Muscle layer of colon (tissue), 2 donors: ENCODE results near the gene AGPAT4.

Experiments
- H3K27ac ChIP-seq: one replicate; pipeline ENCODE4 v1.7.0; 2013; ENCODE audit warnings: low read depth, mild to moderate bottlenecking, low read length, moderate library complexity
- H3K27me3 ChIP-seq, 2 donors: one replicate each; pipeline ENCODE4 v1.7.0; 2013; ENCODE audit warnings: low read length in 2 of 2, mild to moderate bottlenecking in 2 of 2; ENCODE audit not compliant: insufficient read depth in 2 of 2, control insufficient read depth in 1 of 2
- H3K36me3 ChIP-seq: one replicate; pipeline ENCODE4 v1.7.0; 2013; ENCODE audit warnings: mild to moderate bottlenecking, low read length; ENCODE audit not compliant: insufficient read depth
- H3K4me1 ChIP-seq: one replicate; pipeline ENCODE4 v1.7.0; 2013; ENCODE audit warnings: mild to moderate bottlenecking, low read length; ENCODE audit not compliant: insufficient read depth
- H3K4me3 ChIP-seq, 2 donors: one replicate each; pipeline ENCODE4 v1.7.0; 2013; ENCODE audit warnings: low read length in 2 of 2, low read depth in 1 of 2, mild to moderate bottlenecking in 1 of 2, moderate library complexity in 1 of 2
- H3K9ac ChIP-seq: one replicate; pipeline ENCODE4 v1.7.0; 2013; ENCODE audit warnings: low read length
- H3K9me3 ChIP-seq: one replicate; pipeline ENCODE4 v1.7.0; 2013; ENCODE audit warnings: mild to moderate bottlenecking, low read length
- donor health status: abdominal sarcoma.
- donor health status: Adenocarcinoma of cecum.

The AGPAT4 gene

DNA sequence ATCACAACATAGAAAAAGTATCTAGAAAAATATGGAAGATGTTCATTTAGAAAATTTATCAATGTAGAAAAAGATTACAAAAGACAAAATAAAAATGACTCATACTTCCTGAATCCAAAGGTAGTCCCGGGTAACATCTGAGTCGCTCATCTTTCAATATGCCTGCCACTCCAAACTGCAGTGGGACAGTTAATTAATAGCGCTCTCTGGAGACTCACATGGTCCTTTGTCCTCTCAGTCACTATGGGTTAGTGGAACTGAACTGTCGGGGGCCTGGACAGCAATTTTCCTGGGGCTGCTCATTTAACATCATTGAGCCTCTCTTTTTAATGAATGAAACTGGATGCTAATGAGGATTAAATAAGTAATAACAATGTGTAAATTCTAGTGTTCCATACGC lies 178.9 kb downstream of the AGPAT4 start:
- Histone ChIP-seq H3K4me3 (no peak overlapping the region), H3K9ac (no peak overlapping the region), H3K4me1 (no peaks in the 10 kb centered on the region), H3K36me3 (peaks cover 49% of the 10 kb centered on the region), H3K27me3 (no peaks in the 10 kb centered on the region), H3K9me3 (no peaks in the 10 kb centered on the region), H3K27ac (no peak overlapping the region)

DNA sequence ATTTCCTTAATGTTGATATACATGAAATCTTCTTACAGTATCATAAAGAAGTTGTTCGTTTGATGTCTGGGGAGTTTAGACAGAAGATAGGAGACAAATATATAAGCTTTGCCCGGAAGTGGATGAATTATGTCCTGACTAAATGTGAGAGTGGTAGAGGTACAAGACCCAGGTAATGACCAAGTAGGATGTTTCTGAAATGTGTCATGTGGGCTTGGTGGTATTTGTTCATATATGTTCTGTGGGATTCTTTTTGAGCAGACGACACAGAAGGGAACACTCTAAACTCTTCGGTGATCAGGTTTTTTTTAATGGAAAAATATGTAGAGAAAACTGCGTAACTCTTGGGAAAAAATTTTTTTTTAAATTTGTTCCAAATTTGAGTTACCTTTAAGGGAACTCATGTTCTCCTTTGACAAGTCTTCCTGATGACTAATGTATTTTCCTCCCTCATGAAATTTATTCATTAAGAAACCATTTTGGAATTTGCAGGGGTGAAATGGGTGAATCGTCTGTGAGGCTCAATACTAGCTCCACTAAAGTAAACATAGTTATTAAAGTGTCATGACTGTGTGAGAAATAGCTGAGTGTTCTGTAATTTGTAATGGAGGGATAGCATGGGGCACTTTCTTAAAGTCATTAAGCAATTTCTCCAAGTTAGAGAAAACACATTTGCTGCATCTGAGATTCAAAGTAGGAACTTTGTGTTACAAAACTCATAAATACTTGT lies 181.7 kb downstream of the AGPAT4 start:
- Histone ChIP-seq H3K36me3 (peaks cover 52% of the 10 kb centered on the region), H3K9me3 (no peaks in the 10 kb centered on the region), H3K9ac (no peak overlapping the region), H3K4me1 (no peaks in the 10 kb centered on the region), H3K27ac (no peak overlapping the region), H3K4me3 (no peak overlapping the region), H3K27me3 (no peaks in the 10 kb centered on the region)

DNA sequence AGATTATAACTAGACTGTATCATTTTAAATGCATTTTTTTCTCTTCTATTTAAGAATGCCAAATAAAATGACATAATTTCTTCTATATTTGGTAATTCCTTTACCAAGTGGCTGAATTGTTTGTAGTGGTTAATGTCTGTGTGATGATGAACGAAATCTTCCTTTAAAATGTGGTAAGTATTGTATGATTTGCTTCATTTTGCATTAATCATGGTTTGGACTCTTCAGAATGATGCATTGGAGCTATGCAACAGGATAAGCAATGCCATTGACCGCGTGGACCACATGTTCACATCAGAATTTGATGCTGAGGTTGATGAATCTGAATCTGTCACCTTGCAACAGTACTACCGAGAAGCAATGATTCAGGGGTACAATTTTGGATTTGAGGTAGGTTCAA lies 182.7 kb downstream of the AGPAT4 start:
- Histone ChIP-seq H3K27ac (no peak overlapping the region), H3K27me3 (no peaks in the 10 kb centered on the region), H3K9me3 (no peaks in the 10 kb centered on the region), H3K4me1 (no peaks in the 10 kb centered on the region), H3K36me3 (peaks cover 54% of the 10 kb centered on the region), H3K4me3 (no peak overlapping the region), H3K9ac (no peak overlapping the region)

DNA sequence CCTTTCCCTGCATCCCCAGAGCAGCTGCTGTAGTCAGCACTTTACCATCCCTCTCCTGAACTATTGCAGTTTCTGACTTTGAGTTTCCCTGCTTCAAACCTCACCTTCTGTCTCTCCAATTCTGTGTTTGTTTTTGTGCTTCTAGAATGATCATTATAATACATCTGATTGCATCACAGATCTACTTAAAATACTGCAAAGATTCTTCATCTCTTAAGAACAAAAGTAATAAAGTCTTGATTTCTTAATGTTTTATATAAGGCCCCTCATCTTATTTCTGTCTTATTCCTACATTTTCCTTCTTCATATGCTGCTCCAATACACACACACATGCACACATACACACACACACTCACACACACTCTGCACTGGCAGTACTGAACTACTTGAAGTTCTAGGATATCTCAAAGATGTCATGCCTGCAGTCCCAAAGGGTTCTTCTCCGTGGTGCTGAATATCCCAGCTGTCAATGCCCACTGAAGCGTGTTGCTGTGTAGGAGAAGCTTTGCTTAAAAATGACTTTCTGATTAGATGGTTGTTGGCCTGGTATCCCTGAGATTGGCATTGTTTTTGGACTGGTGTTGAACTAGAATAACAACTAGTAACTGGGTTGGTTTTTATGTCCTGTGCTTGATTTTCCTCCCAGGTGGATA lies 185.1 kb downstream of the AGPAT4 start:
- H3K9me3 ChIP-seq: no peaks in the 10 kb centered on the region
- peaks cover 56% of the 10 kb centered on the region for H3K36me3 ChIP-seq
- H3K27ac ChIP-seq: no peak overlapping the region
- no peaks in the 10 kb centered on the region for H3K4me1 ChIP-seq
- H3K9ac ChIP-seq: no peak overlapping the region
- no peak overlapping the region for H3K4me3 ChIP-seq
- no peaks in the 10 kb centered on the region for H3K27me3 ChIP-seq

DNA sequence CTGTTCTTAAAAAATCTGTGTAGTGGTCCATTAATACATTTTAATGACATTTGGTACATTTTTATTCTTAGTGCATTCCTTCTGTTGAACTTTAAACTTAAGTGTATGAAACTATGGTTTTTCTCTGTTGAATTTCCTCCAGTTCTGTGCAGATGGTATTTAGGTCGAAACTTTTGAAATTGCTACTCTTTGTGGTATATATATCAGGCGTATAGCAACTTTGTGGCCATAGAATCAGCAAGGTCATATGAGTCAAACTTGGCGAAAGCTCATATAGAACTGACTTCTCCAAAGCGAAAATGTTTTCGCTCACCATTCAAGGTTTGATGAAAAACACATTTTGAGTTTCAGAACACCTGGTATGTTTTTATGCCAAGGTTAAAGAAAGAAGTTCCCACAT lies 188.6 kb downstream of the AGPAT4 start:
- Histone ChIP-seq H3K36me3 (peaks cover 71% of the 10 kb centered on the region), H3K27ac (no peak overlapping the region), H3K4me3 (no peak overlapping the region), H3K9ac (no peak overlapping the region), H3K4me1 (no peaks in the 10 kb centered on the region), H3K9me3 (no peaks in the 10 kb centered on the region), H3K27me3 (no peaks in the 10 kb centered on the region)

DNA sequence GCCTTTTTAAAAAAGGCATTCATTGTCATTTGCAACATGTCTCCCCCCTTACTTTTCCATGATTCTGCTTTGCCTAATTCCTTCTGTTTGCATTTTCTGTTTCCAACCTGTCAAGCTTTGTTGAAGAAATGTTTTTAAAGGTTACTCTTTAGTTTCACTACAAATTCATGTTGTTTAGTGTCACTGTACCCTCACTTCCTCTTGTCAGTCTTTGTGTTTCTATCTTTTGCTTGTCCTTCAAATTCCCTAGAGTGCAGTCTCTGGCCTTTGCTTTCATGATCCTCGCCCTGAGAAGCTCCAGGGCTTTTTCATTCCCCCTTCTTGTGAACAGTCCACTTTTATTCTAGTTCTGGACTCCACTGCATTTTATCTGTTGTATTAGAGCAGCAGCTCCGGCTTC lies 191.6 kb downstream of the AGPAT4 start:
- Histone ChIP-seq H3K9ac (no peak overlapping the region), H3K27me3 (no peaks in the 10 kb centered on the region), H3K9me3 (no peaks in the 10 kb centered on the region), H3K4me3 (no peak overlapping the region), H3K36me3 (peaks cover 54% of the 10 kb centered on the region), H3K27ac (no peak overlapping the region), H3K4me1 (no peaks in the 10 kb centered on the region)

DNA sequence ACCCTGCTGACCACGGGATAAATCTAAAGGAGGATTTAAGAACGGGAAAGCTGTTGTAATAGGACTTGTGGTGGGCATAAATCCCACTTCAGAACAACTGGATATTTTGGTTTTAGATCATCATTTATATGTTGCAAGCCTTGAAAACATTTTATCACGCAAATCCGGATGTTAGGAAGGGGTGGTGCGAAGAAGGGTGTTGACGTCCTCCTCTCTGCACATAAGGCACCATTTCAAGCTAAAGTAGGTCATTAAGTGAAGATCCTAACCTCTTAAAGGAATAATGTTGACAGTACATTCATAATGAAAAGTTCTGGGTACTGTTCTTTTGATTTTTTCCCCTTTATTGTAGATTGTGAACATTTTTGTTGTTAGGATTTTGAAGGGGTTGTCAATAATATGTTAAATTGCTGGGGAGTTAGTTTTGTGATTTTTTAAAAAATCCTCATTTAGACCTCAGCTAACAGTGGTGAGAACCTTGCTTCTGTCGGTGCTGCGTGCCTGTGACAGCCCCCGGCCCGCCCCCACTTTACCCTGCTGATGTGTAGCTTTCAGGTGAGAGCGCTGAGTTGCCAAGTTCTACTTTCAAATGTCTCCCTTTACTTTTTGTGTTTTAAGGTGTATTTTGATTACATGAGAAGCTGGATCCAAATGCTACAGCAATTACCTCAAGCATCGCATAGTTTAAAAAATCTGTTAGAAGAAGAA lies 193.4 kb downstream of the AGPAT4 start:
- Histone ChIP-seq H3K4me1 (no peaks in the 10 kb centered on the region), H3K9me3 (no peaks in the 10 kb centered on the region), H3K36me3 (peaks cover 49% of the 10 kb centered on the region), H3K4me3 (no peak overlapping the region), H3K27me3 (no peaks in the 10 kb centered on the region), H3K9ac (no peak overlapping the region), H3K27ac (no peak overlapping the region)
